ENCODE measurements around the gene KLF18. TPM values are rescaled to one million over a fixed set of nuclear protein-coding genes. Genes with fewer than 3 reads are reported as not detected.

Gene KLF18
- total RNA-seq, 2 donors from 2014 or later, result not detected

DNA sequence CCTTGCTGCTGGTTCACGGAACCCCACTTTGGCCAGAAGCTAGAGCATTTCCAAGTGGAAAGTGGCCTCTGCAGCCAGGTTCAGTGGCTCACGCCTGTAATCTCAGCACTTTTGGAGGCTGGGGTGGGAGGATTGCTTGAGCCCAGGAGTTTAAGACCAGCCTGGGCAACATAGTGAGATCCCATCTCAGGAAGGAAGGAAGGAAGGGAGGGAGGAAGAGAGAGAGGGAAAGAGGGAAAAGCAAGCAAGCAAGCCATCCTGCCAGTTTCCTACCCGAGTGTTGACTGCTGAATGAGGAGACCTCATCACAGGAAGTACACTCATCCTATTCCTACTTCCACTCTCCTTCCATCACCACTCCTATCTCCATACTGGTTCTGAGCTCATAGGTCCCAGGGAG lies 35.6 kb downstream of the KLF18 start:
- Histone ChIP-seq H3K27ac (no peak overlapping the region), H3K4me3 (no peak overlapping the region), H3K27me3 (replicated peaks; ENCODE audit: insufficient read depth) (no peaks in the 10 kb centered on the region), H3K9me3 (no peaks in the 10 kb centered on the region), H3K36me3 (no peaks in the 10 kb centered on the region), H3K4me1 (ENCODE audit: control insufficient read depth in 1 of 2, low read depth in 2 of 2) (no peaks in the 10 kb centered on the region)
- ATAC-seq (ENCODE audit: insufficient number of reproducible peaks, low FRiP score, low read depth) (no peak), DNase-seq (ENCODE audit: low spot score) (no peak)
- TF ChIP-seq, protein P1, sequence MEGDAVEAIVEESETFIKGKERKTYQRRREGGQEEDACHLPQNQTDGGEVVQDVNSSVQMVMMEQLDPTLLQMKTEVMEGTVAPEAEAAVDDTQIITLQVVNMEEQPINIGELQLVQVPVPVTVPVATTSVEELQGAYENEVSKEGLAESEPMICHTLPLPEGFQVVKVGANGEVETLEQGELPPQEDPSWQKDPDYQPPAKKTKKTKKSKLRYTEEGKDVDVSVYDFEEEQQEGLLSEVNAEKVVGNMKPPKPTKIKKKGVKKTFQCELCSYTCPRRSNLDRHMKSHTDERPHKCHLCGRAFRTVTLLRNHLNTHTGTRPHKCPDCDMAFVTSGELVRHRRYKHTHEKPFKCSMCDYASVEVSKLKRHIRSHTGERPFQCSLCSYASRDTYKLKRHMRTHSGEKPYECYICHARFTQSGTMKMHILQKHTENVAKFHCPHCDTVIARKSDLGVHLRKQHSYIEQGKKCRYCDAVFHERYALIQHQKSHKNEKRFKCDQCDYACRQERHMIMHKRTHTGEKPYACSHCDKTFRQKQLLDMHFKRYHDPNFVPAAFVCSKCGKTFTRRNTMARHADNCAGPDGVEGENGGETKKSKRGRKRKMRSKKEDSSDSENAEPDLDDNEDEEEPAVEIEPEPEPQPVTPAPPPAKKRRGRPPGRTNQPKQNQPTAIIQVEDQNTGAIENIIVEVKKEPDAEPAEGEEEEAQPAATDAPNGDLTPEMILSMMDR (IDR thresholded peaks at IDR 0.05), result no peak

DNA sequence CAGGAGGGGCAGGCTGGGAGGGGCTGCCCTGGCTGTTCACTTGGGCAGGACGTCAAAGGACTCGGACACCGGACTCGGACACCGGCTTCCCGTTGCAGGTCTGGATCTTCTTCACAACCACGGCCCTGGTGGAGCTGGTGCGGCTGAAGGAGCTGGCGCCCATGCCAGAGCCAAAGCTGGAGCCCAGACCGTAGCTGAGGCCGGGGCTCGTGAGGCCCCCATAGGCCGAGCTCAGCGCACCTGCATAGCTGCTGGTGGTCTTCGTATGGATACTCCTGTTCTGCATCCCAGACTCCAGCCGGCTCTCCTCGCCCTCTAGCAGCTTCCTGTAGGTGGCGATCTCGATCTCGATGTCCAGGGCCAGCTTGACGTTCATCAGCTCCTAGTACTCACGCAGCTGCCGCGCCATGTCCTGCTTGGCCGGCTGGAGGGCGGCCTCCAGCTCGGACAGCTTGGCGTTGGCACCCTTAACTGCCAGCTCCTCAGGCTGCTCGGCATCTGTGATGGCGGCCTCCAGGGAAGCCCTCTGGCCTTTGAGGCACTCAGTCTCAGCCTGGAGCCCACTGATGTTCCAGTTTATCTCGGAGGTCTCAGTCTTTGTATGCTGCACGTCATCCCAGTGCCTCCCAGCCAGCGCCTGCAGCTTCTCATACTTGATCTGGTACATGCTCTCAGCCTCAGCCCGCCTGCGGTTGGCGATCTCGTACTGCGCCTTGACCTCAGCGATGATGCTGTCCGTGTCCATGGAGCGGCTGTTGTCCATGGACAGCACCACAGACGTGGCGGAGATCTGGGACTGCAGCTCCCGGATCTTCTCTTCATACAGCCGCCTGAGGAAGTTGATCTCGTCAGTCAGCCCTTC lies 37.9 kb downstream of the KLF18 start:
- Histone ChIP-seq H3K4me1 (ENCODE audit: control insufficient read depth in 1 of 2, low read depth in 2 of 2) (no peaks in the 10 kb centered on the region), H3K27ac (no peak overlapping the region), H3K9me3 (no peaks in the 10 kb centered on the region), H3K4me3 (no peak overlapping the region), H3K27me3 (replicated peaks; ENCODE audit: insufficient read depth) (no peaks in the 10 kb centered on the region), H3K36me3 (no peaks in the 10 kb centered on the region)
- TF ChIP-seq, protein P1 (IDR thresholded peaks at IDR 0.05), result no peak
- ATAC-seq (ENCODE audit: insufficient number of reproducible peaks, low FRiP score, low read depth) (no peak), DNase-seq (ENCODE audit: low spot score) (no peak)

DNA sequence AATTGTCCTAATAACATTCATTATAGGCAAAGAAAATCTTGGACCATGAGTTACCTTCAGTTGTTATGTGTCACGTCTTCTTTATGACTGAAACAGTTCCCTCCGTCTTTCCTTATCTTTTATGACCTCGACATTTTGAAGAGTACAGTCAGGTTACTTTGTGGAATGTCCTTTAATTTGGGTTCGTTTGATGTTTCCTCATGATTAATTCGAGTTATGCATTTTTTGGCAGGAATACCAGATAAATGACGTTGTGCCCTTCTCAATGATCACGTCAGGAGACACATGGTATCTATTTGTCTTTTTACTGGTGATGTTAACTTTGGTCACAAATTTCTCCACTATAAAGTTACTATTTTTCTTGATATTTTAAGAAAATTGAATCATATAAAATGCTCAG lies 40.1 kb downstream of the KLF18 start:
- H3K27ac ChIP-seq, result no peak overlapping the region
- H3K36me3 ChIP-seq, result no peaks in the 10 kb centered on the region
- TF ChIP-seq, protein P1 (IDR thresholded peaks at IDR 0.05), result no peak
- ATAC-seq (ENCODE audit: insufficient number of reproducible peaks, low FRiP score, low read depth) (no peak), DNase-seq (ENCODE audit: low spot score) (no peak)
- H3K27me3 ChIP-seq (replicated peaks; ENCODE audit: insufficient read depth), result no peaks in the 10 kb centered on the region
- no peaks in the 10 kb centered on the region for H3K4me1 ChIP-seq (ENCODE audit: control insufficient read depth in 1 of 2, low read depth in 2 of 2)
- H3K4me3 ChIP-seq, result no peak overlapping the region
- peaks cover 3% of the 10 kb centered on the region for H3K9me3 ChIP-seq

DNA sequence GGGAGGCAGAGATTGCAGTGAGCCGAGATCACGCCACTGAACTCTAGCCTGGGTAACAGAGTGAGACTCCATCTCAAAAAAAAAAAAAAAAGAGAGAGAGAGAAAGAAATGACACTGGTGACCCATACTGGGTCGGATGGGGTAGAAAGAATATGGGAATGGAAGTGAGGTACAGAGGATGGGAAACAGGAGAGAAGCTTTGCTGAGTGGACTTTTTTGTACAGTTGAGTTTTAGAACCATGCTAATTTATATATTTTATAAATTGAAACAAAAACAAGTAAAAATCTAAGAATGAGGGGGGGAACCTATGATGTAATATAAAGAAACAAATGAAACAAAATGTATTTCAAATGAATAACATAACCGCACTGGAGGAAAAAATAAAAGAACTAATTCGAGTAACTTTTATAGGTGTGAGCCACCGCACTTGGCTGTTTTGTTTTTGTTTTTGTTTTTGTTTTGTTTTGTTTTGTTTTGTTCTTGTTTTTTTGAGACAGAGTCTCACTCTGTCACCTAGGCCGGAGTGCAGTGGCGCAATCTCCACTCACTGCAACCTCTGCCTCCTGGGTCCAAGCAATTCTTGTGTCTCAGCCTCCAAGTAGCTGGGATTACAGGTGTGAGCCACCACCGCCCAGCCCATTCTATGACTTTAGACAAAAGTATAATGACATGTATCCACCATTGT lies 41.1 kb downstream of the KLF18 start:
- DNase-seq (ENCODE audit: low spot score) (no peak), ATAC-seq (ENCODE audit: insufficient number of reproducible peaks, low FRiP score, low read depth) (no peak)
- H3K4me1 ChIP-seq (ENCODE audit: control insufficient read depth in 1 of 2, low read depth in 2 of 2), result no peaks in the 10 kb centered on the region
- no peaks in the 10 kb centered on the region for H3K27me3 ChIP-seq (replicated peaks; ENCODE audit: insufficient read depth)
- H3K36me3 ChIP-seq, result no peaks in the 10 kb centered on the region
- peaks cover 3% of the 10 kb centered on the region for H3K9me3 ChIP-seq
- TF ChIP-seq, protein P1 (IDR thresholded peaks at IDR 0.05), result no peak
- H3K27ac ChIP-seq, result no peak overlapping the region
- no peak overlapping the region for H3K4me3 ChIP-seq

DNA sequence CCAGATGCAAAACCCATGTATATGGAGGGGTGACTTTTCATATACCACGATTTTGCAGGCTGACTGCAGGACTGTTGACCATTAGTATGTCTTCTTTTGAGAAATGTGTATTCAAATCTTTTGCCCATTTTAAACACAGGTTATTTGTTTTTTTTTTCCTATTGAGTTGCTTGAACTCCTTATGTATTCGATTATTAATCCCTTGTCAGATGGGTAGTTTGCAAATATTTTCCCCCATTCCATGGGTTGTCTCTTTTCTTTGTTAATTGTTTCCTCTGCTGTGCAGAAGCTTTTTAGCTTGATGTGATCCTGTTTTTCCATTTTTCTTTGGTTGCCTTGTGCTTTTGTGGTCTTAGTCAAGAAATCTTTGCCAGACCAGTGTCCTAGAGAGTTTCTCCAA lies 47.4 kb downstream of the KLF18 start:
- H3K4me3 ChIP-seq, result no peak overlapping the region
- H3K4me1 ChIP-seq (ENCODE audit: control insufficient read depth in 1 of 2, low read depth in 2 of 2), result no peaks in the 10 kb centered on the region
- no peak for DNase-seq (ENCODE audit: low spot score)
- ATAC-seq (ENCODE audit: insufficient number of reproducible peaks, low FRiP score, low read depth), result no peak
- TF ChIP-seq, protein P1 (IDR thresholded peaks at IDR 0.05), result no peak
- peaks cover 3% of the 10 kb centered on the region for H3K9me3 ChIP-seq
- H3K27ac ChIP-seq, result no peak overlapping the region
- H3K27me3 ChIP-seq (replicated peaks; ENCODE audit: insufficient read depth), result no peaks in the 10 kb centered on the region
- no peaks in the 10 kb centered on the region for H3K36me3 ChIP-seq
